Lung (tissue), 12 donors: ENCODE results near the gene DLG3. TPM values are rescaled to one million over a fixed set of nuclear protein-coding genes. Genes with fewer than 3 reads are reported as not detected.

ENCODE experiments used
- ATAC-seq: fragments of 200-7000 bp; cut with Tn5 transposase; one replicate; pipeline ENCODE4 v1.9.1; 2020; ENCODE audit warnings: moderate number of reproducible peaks; ENCODE audit not compliant: insufficient read depth, low FRiP score
- DNase-seq, 3 donors: peaks; one replicate each; pipeline ENCODE4 v3.0.0-alpha.2; 2013 to 2017
- H3K27ac ChIP-seq, 2 donors: one replicate each; pipeline ENCODE4 v1.5.1; 2013; ENCODE audit warnings: mild to moderate bottlenecking in 2 of 2, moderate library complexity in 2 of 2, control low read depth in 1 of 2, inconsistent platforms in 1 of 2, low read depth in 1 of 2, low read length in 1 of 2
- H3K27me3 ChIP-seq, 3 donors: one replicate each; pipeline ENCODE4 v1.5.1; 2013; ENCODE audit warnings: low read length in 2 of 3; ENCODE audit not compliant: control insufficient read depth in 3 of 3, insufficient read depth in 3 of 3
- H3K36me3 ChIP-seq, 4 donors: one replicate each; pipeline ENCODE4 v1.5.1; 2013; ENCODE audit warnings: low read length in 4 of 4, mild to moderate bottlenecking in 1 of 4, moderate library complexity in 1 of 4; ENCODE audit not compliant: control insufficient read depth in 4 of 4, insufficient read depth in 4 of 4
- H3K4me1 ChIP-seq, 5 donors: one replicate each; pipeline ENCODE4 v1.5.1; 2013; ENCODE audit warnings: low read length in 5 of 5, mild to moderate bottlenecking in 2 of 5, moderate library complexity in 1 of 5; ENCODE audit not compliant: control insufficient read depth in 5 of 5, insufficient read depth in 5 of 5
- H3K4me3 ChIP-seq: one replicate; pipeline ENCODE4 v1.5.1; 2013; ENCODE audit warnings: mild to moderate bottlenecking, control low read depth, moderate library complexity
- H3K9ac ChIP-seq, 2 donors: one replicate each; pipeline ENCODE4 v1.5.1; 2013; ENCODE audit warnings: low read length in 2 of 2, control low read depth in 1 of 2; ENCODE audit not compliant: insufficient read depth in 1 of 2
- H3K9me3 ChIP-seq, 4 donors: one replicate each; pipeline ENCODE4 v1.5.1; 2013; ENCODE audit warnings: low read length in 3 of 4, mild to moderate bottlenecking in 1 of 4, moderate library complexity in 1 of 4; ENCODE audit not compliant: control insufficient read depth in 4 of 4, insufficient read depth in 3 of 4
- WGBS, 2 donors: extraction: QIAGEN DNeasy Blood & Tissue Kit; methylation state at CpG; one replicate each; pipeline ENCODE4 v1.1.7; 2013; 5-methylcytosine and 5-hydroxymethylcytosine counted together
- polyA plus RNA-seq, 2 donors: library from polyadenylated mRNA; stranded (reverse); fragments of 200-250 nt; gene quantifications; one replicate each; pipeline ENCODE4 v1.2.1, GENCODE V29; 2013
- total RNA-seq, 2 donors: library from RNA; depleted of rRNA in 1 of 2; stranded (reverse); fragments of >200 nt in 1 of 2; gene quantifications; one replicate each; pipeline ENCODE4 v1.2.1, GENCODE V29; 2014 to 2021
- TF ChIP-seq, protein P1 (sequence below): IDR thresholded peaks from 2 replicates; pipeline ENCODE4 v1.5.1; 2012; ENCODE audit warnings: mild to moderate bottlenecking; ENCODE audit errors: control extremely low read depth, extremely low read depth
- donor health status: control.
- donor health status: control.
- donor health status: Bipolar disorder and iron deficiency.
- donor health status: healthy.
- donor health status: DM: yes; HTN: yes; CAD: no.

The DLG3 gene
- total and polyA plus RNA-seq, 4 donors = 9.3 to 31.5 (median 18.6) TPM

- TF ChIP-seq, protein P1, sequence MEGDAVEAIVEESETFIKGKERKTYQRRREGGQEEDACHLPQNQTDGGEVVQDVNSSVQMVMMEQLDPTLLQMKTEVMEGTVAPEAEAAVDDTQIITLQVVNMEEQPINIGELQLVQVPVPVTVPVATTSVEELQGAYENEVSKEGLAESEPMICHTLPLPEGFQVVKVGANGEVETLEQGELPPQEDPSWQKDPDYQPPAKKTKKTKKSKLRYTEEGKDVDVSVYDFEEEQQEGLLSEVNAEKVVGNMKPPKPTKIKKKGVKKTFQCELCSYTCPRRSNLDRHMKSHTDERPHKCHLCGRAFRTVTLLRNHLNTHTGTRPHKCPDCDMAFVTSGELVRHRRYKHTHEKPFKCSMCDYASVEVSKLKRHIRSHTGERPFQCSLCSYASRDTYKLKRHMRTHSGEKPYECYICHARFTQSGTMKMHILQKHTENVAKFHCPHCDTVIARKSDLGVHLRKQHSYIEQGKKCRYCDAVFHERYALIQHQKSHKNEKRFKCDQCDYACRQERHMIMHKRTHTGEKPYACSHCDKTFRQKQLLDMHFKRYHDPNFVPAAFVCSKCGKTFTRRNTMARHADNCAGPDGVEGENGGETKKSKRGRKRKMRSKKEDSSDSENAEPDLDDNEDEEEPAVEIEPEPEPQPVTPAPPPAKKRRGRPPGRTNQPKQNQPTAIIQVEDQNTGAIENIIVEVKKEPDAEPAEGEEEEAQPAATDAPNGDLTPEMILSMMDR = no peak
- peaks cover 0 to 2% (median 0%) of the 10 kb centered on the region in 4 donors for H3K9me3 ChIP-seq
- H3K9ac ChIP-seq = no peak overlapping the region
- DNase-seq (no peak), ATAC-seq (no peak)
- no peaks in the 10 kb centered on the region for H3K4me1 ChIP-seq
- no peaks in the 10 kb centered on the region for H3K36me3 ChIP-seq
- H3K27ac ChIP-seq = no peak overlapping the region
- no peak overlapping the region for H3K4me3 ChIP-seq
- WGBS, 2 donors = 17 to 42% methylated on average over 3 of the region's 3 CpGs
- peaks cover 0 to 4% (median 0%) of the 10 kb centered on the region in 3 donors for H3K27me3 ChIP-seq
Observed at GRCh38 chrX:70527610-70528345, 83.1 kb downstream of the DLG3 start.

DNA sequence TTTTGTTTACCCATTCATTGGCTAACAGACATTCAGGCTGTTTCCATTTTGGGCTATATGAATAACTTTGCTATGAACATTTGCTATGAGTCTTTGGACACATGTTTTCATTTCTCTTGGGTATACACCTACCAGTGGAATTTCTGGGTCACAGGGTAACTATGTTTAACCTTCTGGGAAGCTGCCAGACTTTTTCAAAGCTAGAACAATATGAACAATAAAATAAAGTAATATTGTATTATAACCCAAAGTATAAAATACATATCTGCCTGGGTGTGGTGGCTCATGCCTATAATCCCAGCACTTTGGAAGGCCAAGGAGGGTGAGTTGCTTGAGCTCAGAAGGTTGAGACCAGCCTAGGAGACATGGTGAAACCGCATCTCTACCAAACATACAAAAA, 90.6 kb downstream of the DLG3 start:
- Histone ChIP-seq H3K9me3 (no peaks in the 10 kb centered on the region), H3K27me3 (peaks cover 0 to 4% (median 0%) of the 10 kb centered on the region in 3 donors), H3K27ac (no peak overlapping the region), H3K9ac (no peak overlapping the region), H3K36me3 (no peaks in the 10 kb centered on the region), H3K4me3 (no peak overlapping the region), H3K4me1 (no peaks in the 10 kb centered on the region)
- TF ChIP-seq, protein P1 = no peak
- ATAC-seq (no peak), DNase-seq (no peak)
- WGBS, 2 donors = 63 to 100% methylated on average over 1 of the region's 1 CpG

GRCh38 chrX:70549429-70549828, 104.8 kb downstream of the DLG3 start:
- ATAC-seq (no peak), DNase-seq (no peak)
- peaks cover 0 to 4% (median 0%) of the 10 kb centered on the region in 5 donors for H3K4me1 ChIP-seq
- H3K27ac ChIP-seq = no peak overlapping the region
- WGBS, 2 donors = 48 to 57% methylated on average over 3 of the region's 3 CpGs
- no peak overlapping the region for H3K9ac ChIP-seq
- H3K4me3 ChIP-seq = no peak overlapping the region
- peaks cover 0 to 2% (median 0%) of the 10 kb centered on the region in 4 donors for H3K9me3 ChIP-seq
- no peaks in the 10 kb centered on the region for H3K36me3 ChIP-seq
- H3K27me3 ChIP-seq = no peaks in the 10 kb centered on the region
- TF ChIP-seq, protein P1 = no peak
